WTC11 (cell line): Measurements from ENCODE around the gene C1R.

Experiments
- CTCF ChIP-seq: fragments of 200-600 bp; IDR thresholded peaks from 2 replicates; pipeline ENCODE4 v1.8.0; 2022; ENCODE audit warnings: antibody characterized with exemption
- E2F1 ChIP-seq: sonication (generic); formaldehyde crosslinking; IDR thresholded peaks from 2 replicates; pipeline ENCODE4 v1.8.0; 2022; ENCODE audit warnings: mild to moderate bottlenecking, missing genetic modification reagents
- IRF1 ChIP-seq: sonication (generic); formaldehyde crosslinking; IDR thresholded peaks from 2 replicates; pipeline ENCODE4 v1.8.0; 2023; ENCODE audit warnings: missing genetic modification reagents
- NFYB ChIP-seq: sonication (generic); formaldehyde crosslinking; conservative IDR thresholded peaks from 2 replicates; pipeline ENCODE4 v1.8.0; 2022; ENCODE audit warnings: low read depth, missing genetic modification reagents
- SP1 ChIP-seq: sonication (generic); formaldehyde crosslinking; conservative IDR thresholded peaks from 2 replicates; pipeline ENCODE4 v1.8.1; 2022; ENCODE audit warnings: missing genetic modification reagents
- ZNF121 ChIP-seq: sonication (generic); formaldehyde crosslinking; IDR thresholded peaks from 2 replicates; pipeline ENCODE4 v1.8.0; 2023; ENCODE audit warnings: missing genetic modification reagents
- ZNF219 ChIP-seq: sonication (generic); formaldehyde crosslinking; IDR thresholded peaks from 2 replicates; pipeline ENCODE4 v1.8.0; 2023; ENCODE audit warnings: missing genetic modification reagents, mild to moderate bottlenecking, borderline replicate concordance
- ZSCAN18 ChIP-seq: fragments of 250-450 bp; sonication (Bioruptor Pico); IDR thresholded peaks from 2 replicates; pipeline ENCODE4 v2.1.2; 2022; ENCODE audit warnings: mild to moderate bottlenecking, moderate library complexity
- TF ChIP-seq, protein P1 (sequence below): sonication (generic); formaldehyde crosslinking; IDR thresholded peaks from 2 replicates; pipeline ENCODE4 v1.8.1; 2022; ENCODE audit warnings: low read depth, mild to moderate bottlenecking, moderate library complexity, missing genetic modification reagents, borderline replicate concordance
- TF ChIP-seq, protein P2 (sequence below): sonication (generic); formaldehyde crosslinking; IDR thresholded peaks from 2 replicates; pipeline ENCODE4 v1.8.1; 2022; ENCODE audit warnings: mild to moderate bottlenecking, moderate library complexity, missing genetic modification reagents

- TF ChIP-seq CTCF = no peak
- no peak for TF ChIP-seq ZNF121 (CRISPR knock-in tag)
- TF ChIP-seq IRF1 = no peak
- TF ChIP-seq E2F1 = no peak
- TF ChIP-seq, protein P1, sequence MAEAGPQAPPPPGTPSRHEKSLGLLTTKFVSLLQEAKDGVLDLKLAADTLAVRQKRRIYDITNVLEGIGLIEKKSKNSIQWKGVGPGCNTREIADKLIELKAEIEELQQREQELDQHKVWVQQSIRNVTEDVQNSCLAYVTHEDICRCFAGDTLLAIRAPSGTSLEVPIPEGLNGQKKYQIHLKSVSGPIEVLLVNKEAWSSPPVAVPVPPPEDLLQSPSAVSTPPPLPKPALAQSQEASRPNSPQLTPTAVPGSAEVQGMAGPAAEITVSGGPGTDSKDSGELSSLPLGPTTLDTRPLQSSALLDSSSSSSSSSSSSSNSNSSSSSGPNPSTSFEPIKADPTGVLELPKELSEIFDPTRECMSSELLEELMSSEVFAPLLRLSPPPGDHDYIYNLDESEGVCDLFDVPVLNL (CRISPR knock-in tag) = no peak
- TF ChIP-seq ZSCAN18 (CRISPR knock-in tag) = no peak
- no peak for TF ChIP-seq SP1 (CRISPR knock-in tag)
- TF ChIP-seq, protein P2, sequence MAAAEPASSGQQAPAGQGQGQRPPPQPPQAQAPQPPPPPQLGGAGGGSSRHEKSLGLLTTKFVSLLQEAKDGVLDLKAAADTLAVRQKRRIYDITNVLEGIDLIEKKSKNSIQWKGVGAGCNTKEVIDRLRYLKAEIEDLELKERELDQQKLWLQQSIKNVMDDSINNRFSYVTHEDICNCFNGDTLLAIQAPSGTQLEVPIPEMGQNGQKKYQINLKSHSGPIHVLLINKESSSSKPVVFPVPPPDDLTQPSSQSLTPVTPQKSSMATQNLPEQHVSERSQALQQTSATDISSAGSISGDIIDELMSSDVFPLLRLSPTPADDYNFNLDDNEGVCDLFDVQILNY (CRISPR knock-in tag) = no peak
- TF ChIP-seq NFYB (CRISPR knock-in tag) = no peak
- no peak for TF ChIP-seq ZNF219
Observed at GRCh38 chr12:7072554-7072953, 19.7 kb downstream of the C1R start.
